Fibroblast of skin of scalp (primary cell): ENCODE results near the gene FAM81A.
"Not testable (repeated sequence)": the region's sequence is repeated elsewhere in the genome, so short reads cannot be mapped to it uniquely, and the experiment has no call there.

Source experiments
- DNase-seq: peaks from one replicate; pipeline ENCODE4 v3.0.0-alpha.2; 2013

The FAM81A gene

DNA sequence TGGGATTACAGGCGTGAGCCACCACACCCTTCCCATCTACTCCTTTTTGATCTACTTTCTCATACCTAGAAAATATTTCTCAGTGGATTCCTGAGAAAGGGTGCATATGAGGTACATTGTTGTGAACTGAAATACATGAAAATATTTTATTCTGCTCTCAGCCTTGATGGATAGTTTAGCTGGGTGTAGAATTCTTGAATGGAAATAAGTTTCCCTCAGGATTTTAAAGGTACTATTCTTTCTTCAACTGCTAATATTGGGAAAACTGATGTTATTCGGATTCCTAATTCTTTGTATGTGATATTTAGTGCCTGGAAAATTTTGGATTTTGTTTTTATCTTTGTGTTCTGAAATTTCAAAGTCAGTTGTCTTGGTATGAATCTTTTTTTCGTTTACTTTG lies 9.1 kb upstream of the FAM81A start:
- not testable (repeated sequence) for DNase-seq

DNA sequence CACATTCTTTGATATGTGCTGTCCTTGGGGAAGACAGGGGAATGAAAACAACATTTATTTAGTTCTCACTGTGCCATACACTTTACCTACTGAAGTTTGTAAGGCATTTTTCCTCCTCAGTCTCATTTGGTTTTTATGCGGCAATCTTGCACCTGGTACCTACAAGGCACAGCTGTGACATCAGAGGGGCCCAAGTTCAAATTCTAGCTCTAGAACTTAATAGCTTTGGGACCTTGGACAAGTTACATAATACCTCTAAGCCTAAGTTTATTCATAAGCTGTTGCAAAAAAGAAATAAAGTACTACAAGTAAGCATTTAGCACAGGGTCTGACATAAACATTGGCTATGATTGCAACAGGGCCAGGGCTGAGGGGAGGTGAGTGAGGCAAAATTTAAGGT lies 5.6 kb upstream of the FAM81A start:
- DNase-seq: no peak

DNA sequence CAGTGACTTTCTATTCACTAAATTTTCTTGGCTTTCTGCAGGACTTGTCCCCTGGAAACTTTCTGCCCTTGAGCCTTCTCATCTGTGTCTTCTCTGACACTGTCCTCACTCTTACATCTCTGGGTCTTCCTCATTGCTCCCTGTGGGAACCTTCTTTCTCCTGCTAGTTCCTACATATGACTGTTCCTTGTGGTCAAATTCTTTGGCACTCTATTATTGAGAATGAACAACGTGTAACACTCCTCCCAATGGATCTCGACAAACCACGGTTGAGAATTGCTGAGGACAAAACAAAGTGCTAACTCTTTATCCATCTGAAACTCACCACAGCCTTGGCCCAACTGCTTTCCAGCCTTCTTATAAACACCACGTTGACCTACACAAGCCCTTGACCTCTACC lies 3.5 kb upstream of the FAM81A start:
- DNase-seq: no peak

DNA sequence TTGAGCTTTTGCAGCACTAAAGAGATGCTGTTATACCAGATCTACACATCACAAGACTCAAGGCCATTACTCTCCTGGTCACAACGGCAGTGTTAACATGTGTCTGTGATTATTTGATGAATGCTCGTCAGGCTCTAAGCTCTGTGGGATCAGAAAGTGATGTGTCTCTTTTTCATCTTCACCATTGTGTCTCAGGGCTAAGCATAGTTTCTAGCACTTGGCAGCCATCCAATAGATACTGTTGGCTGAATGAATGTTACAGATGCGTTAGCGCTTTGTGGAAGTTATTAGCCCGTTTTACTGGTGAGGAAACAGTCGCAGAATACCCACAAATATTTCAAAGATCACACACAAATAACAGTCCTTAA lies 1.2 kb upstream of the FAM81A start:
- DNase-seq: peak; percentile 14

DNA sequence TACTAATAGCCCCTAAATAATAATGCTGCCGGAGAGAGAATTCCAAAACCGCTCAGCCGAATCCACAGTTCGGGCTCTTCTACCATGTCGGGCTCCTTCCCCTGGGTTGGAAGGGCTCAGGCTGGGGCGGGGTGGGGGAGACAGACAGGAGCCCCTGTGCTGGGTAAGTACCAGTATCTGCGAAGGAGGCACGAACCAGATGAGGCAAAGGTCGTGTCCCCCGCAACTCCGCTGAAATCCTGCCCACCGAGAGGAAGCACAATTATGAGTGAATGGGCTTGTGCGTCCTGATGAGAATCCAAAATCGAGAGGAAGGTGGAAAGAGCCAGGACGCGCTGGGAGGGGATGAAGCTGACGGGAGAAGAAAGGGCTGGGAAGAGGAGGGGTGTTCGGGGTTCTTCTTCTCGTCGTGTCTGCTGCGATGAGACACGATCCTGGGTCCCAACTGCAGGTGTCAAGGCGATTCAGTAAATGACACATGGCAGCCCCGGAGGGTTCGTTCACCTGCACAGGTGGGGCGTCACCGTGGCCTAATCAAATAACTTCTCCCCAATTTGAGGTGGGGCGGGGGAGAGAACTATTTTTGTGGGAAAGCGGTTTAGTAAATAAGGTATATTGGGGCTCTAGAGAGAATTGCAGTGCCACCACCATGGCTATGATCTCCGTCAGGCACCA lies 707 bp upstream of the FAM81A start:
- DNase-seq: no peak

DNA sequence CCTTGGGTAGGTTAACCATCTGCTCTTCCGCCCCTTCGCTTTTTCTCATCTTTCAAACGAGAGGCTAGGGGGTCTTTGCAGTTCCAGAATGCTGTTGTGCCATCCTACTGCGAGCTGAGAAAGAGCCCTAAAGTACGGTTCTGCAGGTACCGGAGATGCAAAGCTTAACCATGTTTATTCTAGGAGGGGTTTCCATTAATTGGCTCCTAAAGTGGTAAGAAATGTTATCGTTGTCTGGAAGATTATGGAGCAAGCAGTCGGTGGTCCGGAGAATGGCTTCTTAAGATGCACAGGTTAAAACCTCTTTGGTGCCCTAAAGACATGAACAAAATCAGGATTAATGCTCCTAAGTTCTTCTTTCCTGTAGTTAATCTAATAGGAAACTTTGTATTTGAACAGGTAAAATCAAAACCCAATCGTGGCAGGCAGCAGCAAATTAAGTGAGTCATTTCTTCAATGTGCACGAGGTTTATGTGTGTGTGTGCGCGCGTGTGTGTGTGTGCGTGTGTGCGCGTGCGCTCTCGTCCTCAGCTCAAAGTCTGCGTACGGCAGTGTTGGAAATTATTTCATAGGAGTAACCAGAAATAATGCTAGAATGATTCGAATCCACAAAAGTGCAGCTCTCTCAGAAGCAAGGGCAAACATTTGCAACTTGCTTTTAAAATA lies 772 bp downstream of the FAM81A start:
- DNase-seq: no peak

DNA sequence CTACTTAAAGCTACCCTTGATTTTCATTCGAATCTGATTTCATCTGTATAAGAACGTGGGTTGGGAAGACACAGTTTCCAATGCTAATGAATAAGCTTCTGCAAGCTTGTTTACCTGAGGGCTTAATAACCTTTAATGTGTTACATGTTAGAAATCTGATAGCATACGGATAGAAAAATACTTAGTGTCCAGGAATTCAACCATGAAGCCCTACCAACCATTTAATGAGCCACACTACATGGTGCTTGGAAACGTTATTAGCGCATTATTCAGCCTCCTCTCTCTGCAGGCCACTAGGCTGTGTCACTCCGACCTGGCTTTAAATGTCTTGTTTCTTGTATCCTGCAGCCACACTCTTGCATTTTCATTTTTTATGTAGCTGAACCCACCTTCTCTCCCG lies 1.6 kb downstream of the FAM81A start:
- DNase-seq: no peak

DNA sequence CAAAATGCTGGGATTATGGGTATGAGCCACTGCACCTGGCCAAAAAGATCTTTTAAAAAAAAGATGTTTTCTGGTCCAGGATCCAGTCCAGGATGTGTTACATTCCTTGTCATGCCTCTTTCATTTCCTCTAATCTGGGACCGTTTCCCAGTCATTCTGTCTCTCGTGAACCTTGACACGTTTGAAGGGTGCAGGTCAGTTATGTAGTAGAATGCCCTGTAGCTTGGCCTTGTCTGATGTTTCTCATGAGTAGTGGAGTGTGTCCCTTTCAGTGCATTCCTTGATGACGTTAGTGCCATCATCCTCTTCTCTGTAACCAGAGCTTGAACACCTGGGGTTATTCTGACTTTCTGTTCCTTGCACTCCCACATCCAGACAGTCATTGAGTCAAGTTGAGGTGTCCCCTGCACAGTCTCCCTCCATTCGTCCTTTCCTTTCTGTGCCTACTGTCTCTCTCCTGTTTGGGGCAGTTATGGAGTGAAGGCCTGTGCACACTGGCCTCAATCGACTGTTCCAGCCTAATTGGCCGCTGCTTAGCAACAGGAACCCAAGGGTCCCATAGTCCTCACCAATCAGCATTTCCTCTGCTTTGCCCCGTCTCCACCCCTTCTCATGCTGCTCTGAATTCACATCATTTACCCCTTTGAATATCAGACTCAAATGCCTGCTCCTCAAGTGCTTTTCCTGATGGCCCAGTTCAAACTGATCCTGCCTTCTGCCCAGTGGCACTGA lies 5.5 kb downstream of the FAM81A start:
- no peak for DNase-seq

DNA sequence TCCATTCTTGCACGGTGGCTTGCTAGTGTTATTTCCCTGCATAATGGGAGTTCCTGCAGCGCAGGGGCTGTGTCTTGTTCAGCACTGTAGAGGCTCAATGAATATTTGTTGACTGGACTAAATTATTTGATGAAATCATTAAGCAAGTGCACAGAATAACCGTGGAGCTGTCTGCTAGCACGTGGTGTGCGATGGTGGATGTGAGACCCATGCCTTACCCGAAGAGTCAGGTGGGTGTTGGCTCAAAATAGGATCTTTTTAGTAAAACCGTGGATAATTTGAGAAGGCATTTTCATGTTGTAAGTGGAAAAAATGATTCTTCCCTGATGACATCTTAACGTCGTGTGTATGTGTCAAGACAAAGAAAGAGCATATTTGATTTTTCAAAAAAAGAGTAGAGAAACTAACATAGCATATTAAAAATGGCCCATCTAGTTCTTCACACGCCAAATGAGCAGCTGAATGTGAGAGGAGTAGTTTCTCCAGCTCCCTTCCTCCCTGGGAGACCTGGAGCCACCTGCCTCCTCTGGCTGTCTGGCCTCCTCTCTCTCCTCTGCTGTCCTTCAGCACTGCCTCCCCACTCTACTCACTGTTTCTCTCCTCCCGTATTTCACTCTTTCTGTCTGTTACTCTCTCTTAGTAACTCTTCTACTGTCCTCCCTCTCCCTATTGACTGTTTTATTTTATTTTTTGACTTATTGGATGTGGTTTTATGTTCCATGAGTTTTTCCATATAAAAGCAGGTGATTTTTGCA lies 6.3 kb downstream of the FAM81A start:
- DNase-seq: no peak

DNA sequence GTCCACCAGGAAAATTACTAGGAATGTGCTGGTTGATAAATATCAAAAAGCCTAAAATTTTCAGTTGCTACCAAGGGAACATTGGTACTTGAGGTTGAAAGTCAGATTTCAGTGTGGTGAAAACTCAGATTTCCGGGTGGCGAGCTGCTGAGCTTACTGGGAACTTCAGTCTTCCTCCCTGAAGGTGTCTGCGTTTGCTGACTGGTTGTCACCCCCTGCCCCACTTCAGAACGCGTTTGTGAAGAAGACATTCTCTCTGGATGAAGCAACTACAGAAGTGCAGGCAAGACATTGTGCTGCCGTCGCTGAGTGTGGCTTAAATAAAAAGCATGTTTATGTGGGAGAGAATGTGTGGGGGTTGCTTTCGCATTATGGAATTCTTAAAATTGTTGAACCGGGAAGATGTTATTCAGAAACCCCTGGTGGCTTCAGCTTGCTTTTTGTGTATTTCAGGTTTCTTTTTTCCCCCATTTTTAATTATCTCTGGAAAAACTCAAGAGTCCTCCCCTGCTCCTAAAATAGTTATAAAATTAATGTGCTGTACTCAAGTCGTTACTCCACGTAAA lies 7.1 kb downstream of the FAM81A start:
- peak; percentile 49 for DNase-seq

DNA sequence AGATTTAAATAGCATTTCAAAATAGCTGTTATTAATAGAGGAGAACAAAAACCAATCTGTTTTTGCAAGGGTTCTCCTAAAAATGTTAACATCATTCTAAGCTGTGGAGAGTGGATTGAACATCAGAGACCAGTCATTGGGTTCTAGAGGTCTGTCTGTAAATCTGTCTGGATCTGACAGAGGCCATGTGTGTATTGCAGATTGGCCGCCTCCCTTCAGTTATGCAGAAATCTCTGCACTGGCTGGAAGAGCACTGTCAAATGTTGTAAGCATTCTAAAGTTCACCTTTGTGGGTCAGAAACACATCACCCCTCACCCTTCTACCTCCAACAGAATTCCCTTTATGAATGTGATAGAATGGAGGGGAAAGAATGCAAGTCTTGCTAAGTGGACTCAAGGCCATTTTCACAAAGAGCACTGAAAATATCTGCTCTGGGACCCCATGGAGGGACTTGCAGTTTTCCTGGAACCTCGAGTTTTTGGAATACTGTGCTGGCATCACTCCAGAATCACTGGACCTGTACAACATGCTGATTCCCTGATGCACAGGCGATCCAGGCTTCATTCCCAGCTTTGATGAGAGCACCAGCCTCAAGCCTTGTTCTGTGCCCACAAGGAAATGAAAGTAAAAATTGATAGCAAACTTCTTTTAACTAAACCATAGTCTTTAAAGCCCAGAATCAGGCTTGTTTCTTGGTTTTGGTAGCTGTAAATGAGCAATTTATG lies 8.4 kb downstream of the FAM81A start:
- no peak for DNase-seq

DNA sequence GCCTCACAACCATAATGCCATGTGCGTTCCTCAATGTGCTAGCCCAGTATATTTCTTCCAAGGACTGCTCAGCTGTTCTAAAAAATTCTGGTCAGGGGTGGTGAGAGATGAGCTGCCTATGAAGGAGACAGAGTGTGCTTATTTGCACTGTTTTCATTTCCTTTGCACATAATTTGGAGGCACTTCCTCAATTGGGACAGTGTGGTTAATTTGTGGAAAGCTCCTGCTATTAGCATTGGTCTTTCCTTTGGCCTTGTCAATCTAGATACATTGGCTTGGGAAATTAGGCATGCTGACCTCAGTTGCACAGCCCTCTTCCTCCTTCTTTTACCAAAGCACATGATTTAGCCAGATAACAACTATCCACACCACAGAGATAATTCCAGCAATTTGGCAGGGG lies 9.4 kb downstream of the FAM81A start:
- DNase-seq: no peak

DNA sequence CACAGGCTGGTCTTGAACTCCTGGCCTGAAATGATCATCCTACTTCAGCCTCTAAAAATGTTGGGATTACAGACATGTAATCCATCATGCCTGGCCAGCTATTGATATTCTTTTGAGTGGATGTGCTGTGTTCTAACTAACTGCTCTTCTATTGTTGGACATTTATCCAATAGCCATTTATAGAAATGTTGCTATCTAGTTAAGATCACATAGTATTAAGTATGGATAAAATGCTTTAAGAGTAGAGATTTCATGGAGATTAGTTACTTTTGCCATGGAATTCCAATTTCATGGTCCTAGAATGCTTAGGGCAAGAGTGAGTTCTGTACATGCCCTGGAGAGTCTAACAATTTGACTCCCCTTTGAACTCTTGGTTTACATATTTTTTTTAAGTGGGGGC lies 10.9 kb downstream of the FAM81A start:
- DNase-seq: no peak

DNA sequence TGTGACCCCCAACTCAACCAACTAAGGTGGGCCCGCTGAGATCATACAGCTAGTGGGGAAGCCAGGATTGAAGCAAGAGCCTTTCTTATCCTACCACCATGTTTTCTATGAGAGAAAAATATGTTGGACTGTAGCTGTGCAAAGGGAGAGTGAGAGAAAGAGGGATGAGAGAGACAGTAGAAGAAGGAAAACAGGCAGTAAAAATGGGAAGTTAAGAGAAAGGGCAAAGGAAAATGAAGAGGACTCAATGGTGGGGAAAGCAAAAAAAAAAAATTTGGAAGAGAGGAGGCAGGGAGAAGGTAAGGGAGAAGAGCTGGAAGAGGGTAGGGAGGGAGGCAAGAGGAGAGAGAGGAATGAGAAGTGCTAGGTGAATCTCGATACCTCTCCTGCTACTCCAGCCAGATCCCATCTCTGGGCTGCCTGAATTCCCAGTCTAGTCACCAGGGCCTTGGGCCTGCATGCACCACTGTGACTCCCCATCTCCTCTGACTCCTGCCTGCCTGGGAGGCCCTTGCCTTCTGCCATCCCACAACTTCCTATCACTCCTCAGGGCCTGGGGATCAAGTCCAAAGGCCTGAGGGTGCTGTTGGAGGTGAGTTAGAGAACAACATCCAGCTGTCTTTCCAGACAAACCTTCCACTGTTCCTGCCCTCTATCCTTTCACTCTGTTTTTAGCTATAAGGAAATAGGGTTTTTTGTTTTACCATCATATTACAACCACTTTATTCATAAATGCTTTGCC lies 15.7 kb downstream of the FAM81A start:
- DNase-seq: no peak

DNA sequence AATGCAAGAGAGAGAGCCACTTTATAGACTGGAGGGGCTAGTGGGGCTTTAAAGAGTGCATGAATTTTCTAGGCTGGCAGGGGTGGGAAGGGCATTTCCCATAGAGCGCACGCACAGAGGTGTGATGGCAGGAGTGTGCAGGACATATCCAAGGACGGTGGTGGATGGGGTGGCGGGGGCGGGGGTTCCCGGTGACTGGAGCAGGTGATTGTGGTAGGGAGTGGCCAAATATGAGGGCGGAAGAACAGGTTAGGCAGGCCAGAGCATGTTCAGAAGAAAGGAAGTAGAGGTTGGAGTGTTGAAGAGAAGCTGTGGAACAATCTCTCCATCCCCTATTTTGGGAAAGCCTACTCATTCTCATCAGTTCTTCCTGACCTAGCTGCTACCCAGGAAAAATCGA lies 18.1 kb downstream of the FAM81A start:
- DNase-seq: no peak

DNA sequence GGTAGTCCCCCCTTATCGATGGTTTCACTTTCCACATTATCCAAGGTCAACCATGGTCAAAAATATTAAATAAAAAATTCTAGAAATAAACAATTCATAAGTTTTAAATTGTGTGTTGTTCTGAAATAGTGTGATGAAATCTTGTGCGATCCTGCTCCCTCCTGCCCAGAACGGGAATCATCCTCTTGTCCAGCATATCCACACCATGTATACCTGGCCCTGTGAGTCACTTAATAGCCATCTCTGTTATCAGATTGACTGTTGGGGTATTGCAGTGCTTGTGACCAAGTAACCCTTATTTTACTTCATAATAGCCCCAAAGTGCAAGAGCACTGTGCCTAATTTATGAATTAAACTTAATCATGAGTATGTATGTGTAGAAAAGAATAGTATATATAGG lies 19.1 kb downstream of the FAM81A start:
- no peak for DNase-seq

DNA sequence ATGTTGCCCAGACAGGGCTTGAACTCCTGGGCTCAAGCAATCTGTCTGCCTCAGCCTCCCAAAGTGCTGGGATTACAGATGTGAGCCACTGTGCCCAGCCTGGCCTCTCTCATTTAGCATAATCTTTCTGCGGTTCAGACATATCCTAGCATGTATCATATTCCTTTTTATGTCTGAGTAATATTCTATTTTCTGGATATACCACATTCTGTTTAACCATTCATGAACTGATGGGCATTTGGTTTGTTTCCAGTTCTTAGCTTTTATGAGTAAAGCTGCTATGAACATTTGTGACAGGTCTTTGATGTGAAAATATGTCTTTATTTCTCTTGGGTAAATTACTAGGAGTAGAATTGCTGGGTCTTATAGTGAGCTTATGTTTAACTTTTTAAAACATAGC lies 23.5 kb downstream of the FAM81A start:
- DNase-seq: no peak

DNA sequence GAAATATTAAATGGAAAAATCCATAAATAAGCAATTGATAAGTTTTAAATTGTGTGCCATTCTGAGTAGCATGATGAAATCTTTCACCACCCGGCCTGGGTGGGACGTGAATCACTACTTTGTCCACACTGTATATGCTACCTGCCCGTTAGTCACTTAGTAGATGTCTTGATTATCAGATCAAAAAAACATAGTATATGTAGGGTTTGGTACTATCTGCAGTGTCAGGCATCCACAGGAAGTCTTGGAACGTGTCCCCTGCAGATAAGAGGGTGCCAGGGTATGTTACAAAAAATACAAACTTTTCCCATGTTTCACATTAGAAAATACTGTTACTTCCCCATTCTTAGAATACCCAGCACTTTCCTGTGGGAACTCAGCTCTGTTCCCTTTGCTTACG lies 35.2 kb downstream of the FAM81A start:
- DNase-seq: peak; percentile 2

DNA sequence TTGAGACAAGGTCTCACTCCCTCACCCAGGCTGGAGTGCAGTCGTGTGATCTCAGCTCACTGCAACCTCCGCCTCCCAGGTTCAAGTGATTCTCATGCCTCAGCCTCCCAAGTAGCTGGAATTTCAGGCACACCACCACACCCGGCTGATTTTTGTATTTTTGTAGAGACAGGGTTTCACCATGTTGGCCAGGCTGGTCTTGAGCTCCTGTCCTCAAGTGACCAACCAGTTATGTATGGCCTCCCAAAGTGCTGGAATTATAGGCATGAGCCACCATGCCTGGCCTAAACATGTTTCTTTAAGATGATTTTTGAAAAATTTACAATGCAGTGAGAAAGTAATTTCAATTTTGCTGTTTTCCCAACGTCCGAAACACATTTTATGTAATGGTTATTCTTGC lies 37.2 kb downstream of the FAM81A start:
- DNase-seq: not testable (repeated sequence)

DNA sequence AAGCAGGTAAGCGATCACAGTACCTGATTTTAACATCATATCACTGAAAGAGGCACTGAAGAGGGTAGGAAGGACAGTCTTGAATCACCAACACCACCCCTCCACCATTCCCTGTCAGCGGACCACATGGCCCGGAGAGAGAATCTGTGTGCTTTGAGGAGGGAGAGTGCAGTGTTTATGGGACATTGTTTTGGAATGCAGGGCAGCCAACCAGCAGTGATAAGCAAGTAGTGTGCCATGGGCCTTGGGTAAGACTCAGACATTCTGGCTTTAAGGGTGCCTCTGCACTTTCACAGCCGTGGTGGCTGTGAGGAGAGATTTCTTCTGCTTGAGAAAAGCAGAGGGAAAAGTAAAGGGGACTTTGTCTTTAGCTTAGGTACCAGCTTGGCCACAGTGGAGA lies 46.4 kb downstream of the FAM81A start:
- no peak for DNase-seq

DNA sequence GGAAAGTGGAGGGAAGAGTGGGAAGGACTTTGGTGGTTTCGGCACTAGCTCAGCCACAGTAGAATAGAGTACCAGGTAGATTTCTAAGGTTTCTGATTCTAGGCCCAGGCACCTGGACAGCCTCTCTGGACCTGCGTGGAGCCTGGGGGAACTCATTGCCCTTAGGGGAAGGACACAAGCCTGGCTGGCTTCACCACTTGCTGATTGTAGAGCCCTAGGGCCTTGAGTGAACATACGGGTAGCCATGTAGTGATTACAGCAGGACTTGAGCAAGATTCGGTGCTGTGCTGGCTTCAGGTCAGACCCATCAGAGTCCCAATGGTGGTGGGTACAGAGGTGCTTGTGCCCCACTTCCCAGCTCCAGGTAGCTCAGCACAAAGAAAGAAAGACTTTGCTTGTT lies 47.0 kb downstream of the FAM81A start:
- DNase-seq: no peak

DNA sequence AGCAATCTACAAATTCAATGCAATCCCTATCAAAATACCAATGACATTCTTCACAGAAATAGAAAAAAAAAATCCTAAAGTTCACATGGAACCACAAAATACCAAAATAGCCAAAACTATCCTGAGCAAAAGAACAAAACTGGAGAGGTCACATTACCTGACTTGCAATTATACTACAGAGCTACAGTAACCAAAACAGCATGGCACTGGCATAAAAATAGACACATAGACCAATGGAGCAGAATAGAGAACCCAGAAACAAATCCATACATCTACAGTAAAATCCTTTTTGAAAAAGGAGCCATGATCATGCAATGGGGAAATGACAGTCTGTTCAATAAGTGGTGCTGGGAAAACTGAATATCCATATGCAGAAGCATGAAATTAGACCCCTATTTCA lies 51.5 kb downstream of the FAM81A start:
- not testable (repeated sequence) for DNase-seq
